ENCODE results near the gene POLRMT.
"Not testable (repeated sequence)": the region's sequence is repeated elsewhere in the genome, so short reads cannot be mapped to it uniquely, and the experiment has no call there.

POLRMT gene

DNA sequence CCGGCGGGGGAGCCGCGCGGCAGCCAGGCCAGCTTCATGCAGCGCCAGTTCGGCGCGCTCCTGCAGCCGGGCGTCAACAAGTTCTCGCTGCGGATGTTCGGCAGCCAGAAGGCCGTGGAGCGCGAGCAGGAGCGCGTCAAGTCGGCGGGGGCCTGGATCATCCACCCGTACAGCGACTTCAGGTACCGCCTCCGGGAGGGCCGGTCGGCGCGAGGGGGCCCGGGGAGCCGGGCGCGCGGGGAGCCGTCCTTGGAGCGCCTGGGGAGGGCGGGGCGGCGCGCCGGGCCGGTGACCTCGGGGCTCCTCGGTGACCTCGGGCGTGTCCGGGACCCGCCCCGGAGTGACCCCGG is 43.0 kb downstream of the POLRMT start:
- no peak for DNase-seq

GRCh38 chr19:589693-590395 is 43.5 kb downstream of the POLRMT start, which contains the start of gene HCN2:
TSS of gene HCN2 (plus strand) at chr19:589881. CDS start at chr19:589946, 65 bp downstream.
- DNase-seq = no peak

DNA sequence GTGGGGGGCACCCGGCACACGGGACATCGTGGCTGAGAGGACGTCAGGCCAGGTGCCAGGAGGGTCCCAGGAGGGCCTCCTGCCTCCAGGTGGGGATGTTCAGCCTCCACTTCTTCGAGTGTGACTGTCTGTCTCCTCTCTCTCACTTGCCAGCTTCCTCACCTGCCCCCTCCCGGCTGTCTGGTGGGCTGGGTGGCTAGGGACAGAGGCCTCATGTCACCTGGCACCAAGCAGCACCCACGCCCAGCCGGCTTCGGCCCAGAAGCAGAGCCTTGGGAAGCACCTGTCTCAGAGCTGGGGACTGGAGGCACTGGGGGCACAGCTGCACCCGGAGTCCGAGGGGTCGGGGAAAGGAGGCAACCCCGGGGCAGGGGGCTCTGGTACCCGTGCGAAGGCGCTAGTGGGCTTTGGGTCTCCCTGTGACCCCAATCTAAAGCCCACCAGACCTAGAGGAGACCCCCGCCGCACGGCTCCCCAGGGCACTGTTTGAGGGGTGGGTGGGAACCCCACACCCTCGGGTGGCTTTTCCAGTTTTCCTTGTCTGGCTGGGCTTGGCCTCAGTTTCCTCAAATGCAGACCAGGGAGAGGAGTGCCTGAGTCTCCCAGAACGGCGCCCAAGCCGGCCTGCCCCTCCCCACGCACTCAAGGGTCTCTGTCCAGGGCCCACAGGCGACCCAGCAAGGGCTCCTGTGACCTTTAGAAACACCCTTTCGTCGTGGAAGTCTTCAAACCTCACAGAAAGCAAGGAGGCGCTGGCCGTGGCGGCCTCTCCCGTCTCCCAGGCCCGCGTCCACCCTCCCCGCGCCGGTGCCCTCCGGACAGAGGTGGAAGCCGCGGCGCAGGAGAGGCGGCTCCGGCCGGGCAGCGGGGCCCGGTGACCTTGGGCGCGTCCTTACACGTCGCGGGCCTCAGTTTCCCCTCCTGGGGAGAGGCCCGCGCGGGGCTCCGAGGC is 44.3 kb downstream of the POLRMT start:
- DNase-seq = no peak

DNA sequence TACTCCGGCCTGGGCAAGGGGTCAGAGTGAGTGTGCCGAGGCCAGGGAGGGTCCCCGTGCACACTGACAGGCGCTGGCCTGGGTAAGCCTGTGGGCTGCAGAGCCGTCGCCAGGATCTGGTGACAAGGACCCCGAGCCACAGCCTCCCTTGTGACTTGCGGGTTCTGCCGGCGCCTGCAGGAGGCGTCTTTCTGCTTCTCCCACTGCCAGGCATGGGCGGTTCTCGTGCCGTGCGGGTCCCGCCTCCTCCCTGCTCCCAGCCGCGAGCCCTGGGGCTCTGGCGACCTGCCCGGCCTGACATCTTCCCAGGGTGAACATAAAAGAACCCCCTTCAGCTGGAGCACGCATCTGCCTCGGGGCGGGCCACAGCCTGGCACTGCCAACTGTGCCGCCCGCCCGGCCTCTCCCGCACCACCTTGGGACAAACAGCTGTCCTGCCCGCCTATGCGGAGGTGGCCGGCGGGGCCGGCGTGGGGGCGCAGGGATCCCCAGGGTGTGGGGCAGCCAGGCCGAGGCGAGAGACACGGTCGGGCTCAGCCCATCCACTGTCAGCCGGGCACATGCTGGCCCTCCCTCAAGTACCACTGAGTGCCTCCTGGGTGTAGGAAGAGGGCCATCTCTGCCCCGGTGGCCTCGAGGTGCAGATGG is 45.1 kb downstream of the POLRMT start:
- peak; percentile 48 for DNase-seq

- DNase-seq = no peak
These were observed 47.7 kb downstream of the POLRMT start for GRCh38 chr19:585551-586110.

DNA sequence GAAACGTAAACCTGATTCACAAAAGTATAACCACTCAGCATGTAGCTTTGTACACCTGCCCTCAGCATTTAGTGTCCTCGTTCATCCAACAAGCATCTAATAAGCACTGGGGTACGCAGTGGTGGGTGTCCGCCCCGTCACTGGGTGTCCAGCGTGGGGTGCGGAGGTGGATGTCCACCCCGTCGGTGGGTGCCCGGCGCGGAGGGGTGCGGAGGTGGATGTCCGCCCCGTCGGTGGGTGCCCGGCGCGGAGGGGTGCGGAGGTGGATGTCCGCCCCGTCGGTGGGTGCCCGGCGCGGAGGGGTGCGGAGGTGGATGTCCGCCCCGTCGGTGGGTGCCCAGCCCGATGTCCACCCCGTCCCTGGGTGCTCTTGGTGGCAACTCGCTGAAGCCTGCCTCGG is 48.2 kb downstream of the POLRMT start:
- not testable (repeated sequence) for DNase-seq

DNA sequence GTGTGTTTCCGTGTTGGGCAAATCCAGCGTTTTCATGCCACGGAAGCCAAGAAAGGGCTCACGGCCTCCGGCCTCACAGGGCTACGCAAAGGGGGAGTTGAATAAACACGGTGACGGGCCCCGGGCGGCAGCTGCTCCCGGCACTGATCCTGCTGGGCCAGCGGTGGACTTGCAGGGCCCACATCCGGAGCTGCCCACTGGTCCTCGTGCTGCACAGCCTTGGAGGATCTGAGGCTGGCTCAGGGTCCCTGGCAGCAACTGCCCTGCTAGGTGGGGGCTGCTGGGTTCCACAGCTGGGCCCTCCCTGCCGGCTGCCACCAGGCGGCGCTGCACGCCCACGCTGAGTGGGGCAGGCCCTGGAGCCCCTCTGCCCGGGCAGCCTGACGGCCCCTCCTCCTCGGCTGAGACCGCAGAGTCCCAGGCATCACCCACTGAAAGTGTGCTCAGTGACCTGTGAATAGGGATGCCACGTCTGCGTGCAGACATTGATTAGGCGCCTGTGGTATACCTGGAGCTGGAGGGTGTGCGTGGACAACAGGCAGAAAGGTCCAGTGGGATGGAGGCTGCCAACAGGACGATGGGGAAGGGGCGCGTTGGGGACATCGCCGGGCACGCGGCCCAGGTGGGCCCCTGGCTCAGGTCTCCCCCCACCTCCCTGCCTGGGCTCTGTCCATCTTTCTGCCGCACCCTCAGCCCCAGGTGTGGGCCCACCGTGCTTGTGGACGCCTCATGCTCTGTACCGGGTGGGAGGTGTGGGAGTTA is 48.9 kb downstream of the POLRMT start:
- DNase-seq = no peak

GRCh38 chr19:583968-584239 is 49.4 kb downstream of the POLRMT start:
- DNase-seq = no peak

GRCh38 chr19:583198-583967 is 50.0 kb downstream of the POLRMT start:
- no peak for DNase-seq

DNA sequence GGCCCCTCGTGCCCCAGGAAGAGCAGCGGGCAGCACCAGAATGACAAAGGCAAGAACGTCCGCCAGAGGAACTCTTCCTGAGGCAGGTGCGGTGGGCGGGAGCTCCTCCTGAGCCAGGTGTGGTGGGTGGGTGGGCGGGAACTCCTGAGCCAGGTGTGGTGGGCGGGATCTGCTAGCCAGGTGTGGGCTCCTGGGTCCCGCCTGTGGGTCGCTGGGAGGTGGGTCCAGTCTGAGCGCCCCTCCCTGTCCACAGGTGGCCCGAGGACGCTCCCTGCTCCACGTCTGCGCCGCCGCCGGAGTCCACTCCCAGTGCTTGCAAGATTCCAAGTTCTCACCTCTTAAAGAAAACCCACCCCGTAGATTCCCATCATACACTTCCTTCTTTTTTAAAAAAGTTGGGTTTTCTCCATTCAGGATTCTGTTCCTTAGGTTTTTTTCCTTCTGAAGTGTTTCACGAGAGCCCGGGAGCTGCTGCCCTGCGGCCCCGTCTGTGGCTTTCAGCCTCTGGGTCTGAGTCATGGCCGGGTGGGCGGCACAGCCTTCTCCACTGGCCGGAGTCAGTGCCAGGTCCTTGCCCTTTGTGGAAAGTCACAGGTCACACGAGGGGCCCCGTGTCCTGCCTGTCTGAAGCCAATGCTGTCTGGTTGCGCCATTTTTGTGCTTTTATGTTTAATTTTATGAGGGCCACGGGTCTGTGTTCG is 50.7 kb downstream of the POLRMT start:
- DNase-seq = no peak

DNA sequence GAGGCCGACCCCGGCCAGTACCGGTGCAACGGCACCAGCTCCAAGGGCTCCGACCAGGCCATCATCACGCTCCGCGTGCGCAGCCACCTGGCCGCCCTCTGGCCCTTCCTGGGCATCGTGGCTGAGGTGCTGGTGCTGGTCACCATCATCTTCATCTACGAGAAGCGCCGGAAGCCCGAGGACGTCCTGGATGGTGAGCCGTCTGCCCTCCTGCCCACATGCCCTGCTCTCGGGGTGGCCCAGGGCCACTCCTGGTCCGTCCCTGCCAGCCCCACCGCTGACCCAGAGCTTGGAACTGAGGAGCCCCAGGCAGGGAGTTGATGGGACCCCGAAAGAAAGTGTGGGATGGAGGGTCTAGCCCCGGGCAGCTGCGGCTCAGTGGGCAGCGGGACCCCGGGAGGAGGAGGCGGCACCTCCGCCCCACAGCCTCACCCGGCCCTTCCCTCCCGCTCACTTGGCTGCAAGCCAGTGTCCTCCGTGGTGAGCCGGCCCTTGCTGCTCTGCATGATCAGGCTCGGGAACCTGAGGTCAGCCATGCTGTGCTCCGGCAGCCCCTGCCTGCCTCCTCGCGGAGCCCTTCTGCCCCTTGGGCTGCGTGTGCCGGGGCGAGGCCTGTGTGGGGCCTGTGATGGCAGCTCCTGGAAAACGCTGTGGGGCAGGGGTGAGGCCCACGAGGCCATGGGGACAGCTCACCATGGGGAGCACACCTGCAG is 51.8 kb downstream of the POLRMT start:
- DNase-seq = no peak

GRCh38 chr19:580274-580835 is 53.0 kb downstream of the POLRMT start:
- no peak for DNase-seq

DNA sequence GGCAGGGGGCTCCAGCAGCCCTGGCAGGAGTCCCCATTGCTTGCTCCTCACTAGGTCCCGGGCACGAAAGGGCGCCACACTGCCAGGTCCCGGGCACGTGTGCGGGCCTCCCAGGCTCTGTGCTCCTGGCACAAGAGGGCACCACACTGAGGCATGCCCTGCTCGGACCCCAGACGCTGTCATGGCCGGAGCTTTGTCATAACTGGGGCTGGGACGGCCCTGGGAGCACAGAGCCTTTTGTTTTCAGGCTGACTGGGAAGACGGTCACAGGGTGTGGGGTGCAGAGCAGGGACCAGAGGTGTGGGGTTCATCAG is 53.5 kb downstream of the POLRMT start:
- DNase-seq = no peak

DNA sequence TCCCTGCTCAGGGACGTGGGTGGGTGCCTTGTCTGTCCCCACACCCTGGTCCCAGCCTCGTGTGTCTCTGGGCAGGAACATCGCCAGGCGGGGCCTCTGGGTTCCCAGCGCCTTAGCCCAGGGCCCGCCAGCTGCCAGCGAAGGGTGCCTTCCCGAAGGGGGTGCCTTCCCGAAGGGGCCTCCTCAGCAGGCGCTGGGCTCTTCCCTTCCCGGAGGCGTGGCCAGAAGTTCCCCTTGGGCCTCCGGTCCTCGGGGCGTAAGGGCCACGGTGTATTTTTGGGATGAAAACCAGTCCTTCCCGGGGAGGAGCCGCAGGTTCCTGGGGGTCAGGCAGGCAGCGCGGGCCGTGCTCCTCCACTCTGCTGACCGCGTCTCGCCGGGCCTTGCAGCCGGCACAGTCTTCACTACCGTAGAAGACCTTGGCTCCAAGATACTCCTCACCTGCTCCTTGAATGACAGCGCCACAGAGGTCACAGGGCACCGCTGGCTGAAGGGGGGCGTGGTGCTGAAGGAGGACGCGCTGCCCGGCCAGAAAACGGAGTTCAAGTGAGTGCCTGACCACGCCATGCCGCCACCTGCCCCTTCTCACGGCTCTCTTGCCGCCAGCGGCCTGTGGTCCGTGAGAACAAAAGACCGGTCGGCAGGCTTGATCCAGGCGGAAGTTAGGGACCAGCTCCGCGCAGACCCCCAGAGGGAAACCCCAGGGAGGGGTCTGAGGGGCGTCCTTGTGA is 54.1 kb downstream of the POLRMT start:
- no peak for DNase-seq

DNA sequence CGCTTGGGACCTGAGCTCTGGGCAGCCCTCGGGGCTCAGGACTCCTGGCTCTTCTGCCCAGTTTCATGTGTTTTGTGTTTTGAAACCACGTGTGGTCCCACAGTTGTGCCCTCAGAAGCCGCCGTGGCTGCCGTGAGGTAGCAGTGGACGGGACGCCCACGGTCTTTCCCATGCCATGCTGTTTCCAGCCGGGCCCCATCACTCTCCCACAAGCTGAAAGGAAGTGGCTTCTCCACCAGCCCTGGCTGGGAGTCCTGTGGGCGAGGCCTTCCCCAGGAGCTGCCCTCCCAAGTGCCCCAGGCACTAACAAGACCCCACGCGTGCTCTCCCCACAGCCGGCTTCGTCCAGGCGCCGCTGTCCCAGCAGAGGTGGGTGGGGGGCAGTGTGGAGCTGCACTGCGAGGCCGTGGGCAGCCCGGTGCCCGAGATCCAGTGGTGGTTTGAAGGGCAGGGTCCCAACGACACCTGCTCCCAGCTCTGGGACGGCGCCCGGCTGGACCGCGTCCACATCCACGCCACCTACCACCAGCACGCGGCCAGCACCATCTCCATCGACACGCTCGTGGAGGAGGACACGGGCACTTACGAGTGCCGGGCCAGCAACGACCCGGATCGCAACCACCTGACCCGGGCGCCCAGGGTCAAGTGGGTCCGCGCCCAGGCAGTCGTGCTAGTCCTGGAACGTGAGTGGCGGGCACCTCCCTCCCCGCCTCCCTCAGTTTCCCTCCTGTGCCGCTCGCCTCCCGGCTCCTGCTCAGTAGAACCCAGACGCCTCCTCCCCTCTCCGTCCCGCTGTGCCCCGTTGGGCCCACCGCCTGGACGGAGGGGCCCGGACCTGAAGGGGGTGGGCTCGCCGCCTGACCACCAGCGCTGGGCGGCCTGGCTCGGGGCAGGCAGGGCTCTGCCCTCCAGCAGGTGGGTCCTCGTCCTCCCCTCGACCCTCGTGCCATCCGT is 55.6 kb downstream of the POLRMT start:
- no peak for DNase-seq

DNA sequence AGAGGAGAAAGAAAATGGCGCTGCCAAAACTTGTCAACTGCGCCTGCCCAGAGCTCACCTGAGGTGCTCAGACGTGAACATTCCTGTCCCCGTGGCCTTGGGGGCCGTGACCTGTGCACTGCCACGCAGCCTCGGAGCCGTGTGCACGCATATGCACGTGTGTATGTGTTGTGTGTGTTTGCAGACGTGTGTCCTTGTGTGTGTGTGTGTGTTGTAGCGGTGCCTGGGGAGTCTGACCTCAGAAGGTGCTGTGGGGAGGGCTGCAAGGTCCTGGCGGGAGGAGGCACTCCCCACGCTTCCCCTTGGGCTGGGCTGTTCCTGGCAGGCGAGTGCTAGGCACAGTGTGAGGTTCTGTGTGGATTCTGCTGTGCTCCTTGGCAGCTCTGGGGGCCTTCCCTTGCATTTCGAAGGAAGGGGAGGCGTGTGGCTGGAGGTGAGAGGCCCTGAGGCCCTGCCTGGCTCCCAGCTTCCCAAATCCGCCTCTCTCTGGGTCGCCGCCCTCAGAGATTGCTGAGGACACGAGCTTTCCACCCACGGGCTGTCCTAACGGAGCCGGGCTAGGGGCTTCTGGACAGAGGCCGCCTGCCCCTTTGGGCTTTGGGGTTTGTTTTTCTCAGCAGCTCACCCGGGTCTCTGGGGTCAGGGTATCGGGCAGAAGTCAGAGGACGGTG is 56.4 kb downstream of the POLRMT start:
- no peak for DNase-seq

GRCh38 chr19:575527-576506 is 57.5 kb downstream of the POLRMT start:
- DNase-seq = no peak
